Ascending aorta (tissue), 2 donors: ENCODE data around the gene CST6. TPM values are rescaled to one million over a fixed set of nuclear protein-coding genes. Genes with fewer than 3 reads are reported as not detected.

ENCODE experiments used
- DNase-seq, 2 donors: peaks; one replicate each; pipeline ENCODE4 v3.0.0-alpha.2; 2019; ENCODE audit warnings: low spot score in 2 of 2
- H3K27ac ChIP-seq, 2 donors: fragments of 200-600 bp; sonication (generic); one replicate each; pipeline ENCODE4 v1.5.1; 2016 to 2017; ENCODE audit warnings: mild to moderate bottlenecking in 1 of 2
- H3K27me3 ChIP-seq: fragments of 200-600 bp; sonication (generic); one replicate; pipeline ENCODE4 v1.5.1; 2017
- H3K36me3 ChIP-seq, 2 donors: fragments of 200-600 bp; sonication (generic); one replicate each; pipeline ENCODE4 v1.5.1; 2016
- H3K4me1 ChIP-seq, 2 donors: fragments of 200-600 bp; sonication (generic); one replicate each; pipeline ENCODE4 v1.5.1; 2016 to 2017; ENCODE audit warnings: mild to moderate bottlenecking in 1 of 2
- H3K4me3 ChIP-seq, 2 donors: fragments of 200-600 bp; sonication (generic); one replicate each; pipeline ENCODE4 v1.5.1; 2016 to 2017; ENCODE audit warnings: mild to moderate bottlenecking in 1 of 2
- H3K9me3 ChIP-seq, 2 donors: fragments of 200-600 bp; sonication (generic); one replicate each; pipeline ENCODE4 v1.5.1; 2016
- intact Hi-C: fragments of 100-400 bp; cut with DNase I; formaldehyde crosslinking; loops from one replicate; pipeline ENCODE4 v1.15.1; 2023
- total RNA-seq: library from RNA; depleted of rRNA; stranded (reverse); fragments of >200 nt; gene quantifications from one replicate; pipeline ENCODE4 v1.1.0, GENCODE V29; 2016
- TF ChIP-seq, protein P1 (sequence below), 3 experiments: fragments of 200-600 bp in 2 of 3; fragments of 450-650 bp in 1 of 3; sonication (generic) in 2 of 3; IDR thresholded peaks; one replicate each; pipeline ENCODE4 v1.5.1; 2016 to 2019; ENCODE audit warnings: antibody characterized with exemption in 3 of 3, mild to moderate bottlenecking in 1 of 3, moderate library complexity in 1 of 3

CST6 gene
- total RNA-seq, 1 donor from 2014 or later: 4.4 TPM

DNA sequence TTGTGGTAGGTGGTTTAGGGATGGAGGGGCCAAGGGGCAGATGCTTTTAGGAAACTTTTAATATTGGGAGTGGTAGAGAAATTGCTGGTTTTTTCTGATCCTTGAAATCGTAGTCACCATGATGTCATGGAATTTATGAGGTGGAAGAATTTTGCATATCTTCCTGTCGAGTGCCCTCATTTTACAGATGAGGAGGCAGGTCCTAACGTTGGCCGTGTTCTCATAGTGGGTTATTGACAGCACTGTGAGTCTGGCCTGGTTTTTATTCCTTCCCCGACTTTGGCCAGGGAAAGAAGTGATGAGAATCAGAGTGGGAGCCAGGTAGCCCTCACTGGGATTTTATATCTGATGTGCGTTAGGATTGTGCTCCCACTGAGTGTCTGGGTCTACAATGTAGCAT lies 49.5 kb downstream of the CST6 start:
- Histone ChIP-seq H3K36me3 (peaks cover 86 to 92% of the 10 kb centered on the region in 2 donors), H3K9me3 (no peaks in the 10 kb centered on the region), H3K4me1 (no peaks in the 10 kb centered on the region), H3K27ac (no peak overlapping the region), H3K4me3 (no peak overlapping the region), H3K27me3 (no peaks in the 10 kb centered on the region)
- TF ChIP-seq, protein P1, sequence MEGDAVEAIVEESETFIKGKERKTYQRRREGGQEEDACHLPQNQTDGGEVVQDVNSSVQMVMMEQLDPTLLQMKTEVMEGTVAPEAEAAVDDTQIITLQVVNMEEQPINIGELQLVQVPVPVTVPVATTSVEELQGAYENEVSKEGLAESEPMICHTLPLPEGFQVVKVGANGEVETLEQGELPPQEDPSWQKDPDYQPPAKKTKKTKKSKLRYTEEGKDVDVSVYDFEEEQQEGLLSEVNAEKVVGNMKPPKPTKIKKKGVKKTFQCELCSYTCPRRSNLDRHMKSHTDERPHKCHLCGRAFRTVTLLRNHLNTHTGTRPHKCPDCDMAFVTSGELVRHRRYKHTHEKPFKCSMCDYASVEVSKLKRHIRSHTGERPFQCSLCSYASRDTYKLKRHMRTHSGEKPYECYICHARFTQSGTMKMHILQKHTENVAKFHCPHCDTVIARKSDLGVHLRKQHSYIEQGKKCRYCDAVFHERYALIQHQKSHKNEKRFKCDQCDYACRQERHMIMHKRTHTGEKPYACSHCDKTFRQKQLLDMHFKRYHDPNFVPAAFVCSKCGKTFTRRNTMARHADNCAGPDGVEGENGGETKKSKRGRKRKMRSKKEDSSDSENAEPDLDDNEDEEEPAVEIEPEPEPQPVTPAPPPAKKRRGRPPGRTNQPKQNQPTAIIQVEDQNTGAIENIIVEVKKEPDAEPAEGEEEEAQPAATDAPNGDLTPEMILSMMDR (IDR thresholded peaks at IDR 0.05): no peak
- intact Hi-C loops: no loop called here
- no peak for DNase-seq

DNA sequence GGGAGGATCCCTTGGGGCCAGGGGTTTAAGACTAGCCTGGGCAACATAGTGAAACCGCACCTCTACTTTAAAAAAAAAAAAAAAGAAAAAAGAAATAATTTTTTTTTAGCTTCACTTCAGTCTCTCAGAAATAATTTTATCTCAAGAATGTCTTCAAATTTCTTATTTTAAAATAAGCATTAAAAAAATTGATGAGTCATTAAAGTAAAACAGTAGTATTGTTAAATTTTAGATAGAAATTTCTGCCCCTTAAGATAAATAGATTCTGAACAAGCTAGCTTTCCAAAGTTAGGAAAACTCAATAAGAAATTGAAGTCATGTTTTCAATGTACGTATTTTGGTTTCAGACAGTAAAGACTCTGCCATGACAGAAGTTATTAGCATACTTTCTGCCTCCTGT lies 50.6 kb downstream of the CST6 start:
- TF ChIP-seq, protein P1 (IDR thresholded peaks at IDR 0.05): no peak
- intact Hi-C loops: no loop called here
- peaks cover 85 to 92% of the 10 kb centered on the region in 2 donors for H3K36me3 ChIP-seq

More for the DNA sequence above, 50.6 kb downstream of the CST6 start:
- Histone ChIP-seq H3K27ac (no peak overlapping the region), H3K4me1 (no peaks in the 10 kb centered on the region), H3K4me3 (no peak overlapping the region), H3K9me3 (no peaks in the 10 kb centered on the region), H3K27me3 (no peaks in the 10 kb centered on the region)
- DNase-seq: no peak

Other genes with a start within 250 kb of the CST6 start
- gene AP5B1, start 231.0 kb upstream of the CST6 start, total RNA-seq: 31.8 TPM
- gene OVOL1, start 224.9 kb upstream of the CST6 start, total RNA-seq: not detected
- gene SNX32, start 178.0 kb upstream of the CST6 start, total RNA-seq: not detected
- gene CFL1, start 153.8 kb upstream of the CST6 start, total RNA-seq: 974 TPM
- gene MUS81, start 151.6 kb upstream of the CST6 start, total RNA-seq: 45.0 TPM
- 92.8 TPM for gene EFEMP2, start 139.2 kb upstream of the CST6 start, total RNA-seq
- not detected for gene CTSW, start 132.2 kb upstream of the CST6 start, total RNA-seq
- 57.2 TPM for gene FIBP, start 123.5 kb upstream of the CST6 start, total RNA-seq
- gene CCDC85B, start 121.3 kb upstream of the CST6 start, total RNA-seq: 184 TPM
- gene FOSL1, start 111.6 kb upstream of the CST6 start, total RNA-seq: 123 TPM
- 25.3 TPM for gene C11orf68, start 92.9 kb upstream of the CST6 start, total RNA-seq
- gene DRAP1, start 92.6 kb upstream of the CST6 start, total RNA-seq: 135 TPM
- not detected for gene TSGA10IP, start 66.5 kb upstream of the CST6 start, total RNA-seq
- gene SART1, start 50.3 kb upstream of the CST6 start, total RNA-seq: 28.4 TPM
- 15.6 TPM for gene EIF1AD, start 9.9 kb upstream of the CST6 start, total RNA-seq
- gene BANF1, start 9.5 kb upstream of the CST6 start, total RNA-seq: 11.7 TPM
- not detected for gene CATSPER1, start 14.5 kb downstream of the CST6 start, total RNA-seq
- gene GAL3ST3, start 37.2 kb downstream of the CST6 start, total RNA-seq: not detected
- 128 TPM for gene SF3B2, start 40.4 kb downstream of the CST6 start, total RNA-seq
- gene PACS1, start 58.3 kb downstream of the CST6 start, total RNA-seq: 138 TPM
- 29.9 TPM for gene KLC2, start 245.7 kb downstream of the CST6 start, total RNA-seq